ENCODE measurements around the gene TTC7B.

TTC7B gene

DNA sequence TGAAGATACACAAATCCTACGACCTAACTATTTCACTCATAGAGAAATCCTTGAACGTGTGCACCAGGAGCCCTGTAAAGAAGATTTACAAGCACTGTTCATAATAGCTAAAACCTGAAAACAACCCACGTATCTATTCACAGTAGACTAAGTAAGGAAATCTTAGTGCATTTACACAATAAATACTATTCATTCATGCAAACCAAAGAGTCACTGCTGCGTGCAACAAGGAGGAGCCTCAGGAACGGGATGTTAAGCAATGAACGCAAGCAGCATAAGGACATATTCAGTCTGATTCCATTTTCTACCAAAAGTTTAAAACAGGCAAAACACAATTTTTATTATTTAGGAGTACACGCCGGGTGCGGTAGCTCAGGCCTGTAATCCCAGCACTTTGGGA lies 176.6 kb downstream of the TTC7B start:
- no peak for DNase-seq

DNA sequence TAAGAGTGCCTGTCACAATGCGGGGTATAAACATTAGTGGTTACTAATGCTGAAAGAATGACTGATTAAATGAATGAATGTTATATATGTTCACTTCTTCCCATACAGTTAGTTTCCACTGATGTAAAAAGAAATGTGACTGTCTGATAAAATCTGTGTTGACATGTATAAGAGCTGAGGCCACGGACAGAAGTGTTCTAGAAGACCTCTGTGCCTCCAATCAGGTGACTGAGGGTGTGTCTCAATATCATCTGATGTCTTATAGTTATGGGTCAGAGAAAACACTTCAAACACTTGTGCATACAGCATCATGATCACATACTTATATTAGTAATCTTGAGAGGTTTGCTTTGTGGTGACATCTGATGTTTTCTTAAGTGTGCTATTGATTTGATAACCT lies 183.4 kb downstream of the TTC7B start:
- DNase-seq: no peak

DNA sequence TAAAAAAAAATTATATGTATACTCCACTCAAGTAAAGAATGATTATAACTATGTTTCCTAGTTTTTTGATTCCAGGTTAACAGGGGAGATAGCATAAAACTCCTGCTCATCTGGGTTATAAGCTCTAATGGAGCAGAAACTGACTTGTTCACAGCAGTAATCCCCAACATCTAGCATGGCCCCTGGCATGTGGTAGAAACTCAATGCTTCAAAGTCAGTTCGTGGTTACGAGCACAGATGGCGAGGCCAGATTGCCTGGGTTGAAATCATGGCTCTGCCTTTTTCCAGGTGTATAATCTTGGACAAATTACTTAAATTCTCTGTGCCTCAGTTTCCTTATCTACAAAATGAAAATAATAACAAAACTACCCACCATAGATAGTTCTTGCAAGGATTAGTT lies 183.8 kb downstream of the TTC7B start:
- DNase-seq: no peak

DNA sequence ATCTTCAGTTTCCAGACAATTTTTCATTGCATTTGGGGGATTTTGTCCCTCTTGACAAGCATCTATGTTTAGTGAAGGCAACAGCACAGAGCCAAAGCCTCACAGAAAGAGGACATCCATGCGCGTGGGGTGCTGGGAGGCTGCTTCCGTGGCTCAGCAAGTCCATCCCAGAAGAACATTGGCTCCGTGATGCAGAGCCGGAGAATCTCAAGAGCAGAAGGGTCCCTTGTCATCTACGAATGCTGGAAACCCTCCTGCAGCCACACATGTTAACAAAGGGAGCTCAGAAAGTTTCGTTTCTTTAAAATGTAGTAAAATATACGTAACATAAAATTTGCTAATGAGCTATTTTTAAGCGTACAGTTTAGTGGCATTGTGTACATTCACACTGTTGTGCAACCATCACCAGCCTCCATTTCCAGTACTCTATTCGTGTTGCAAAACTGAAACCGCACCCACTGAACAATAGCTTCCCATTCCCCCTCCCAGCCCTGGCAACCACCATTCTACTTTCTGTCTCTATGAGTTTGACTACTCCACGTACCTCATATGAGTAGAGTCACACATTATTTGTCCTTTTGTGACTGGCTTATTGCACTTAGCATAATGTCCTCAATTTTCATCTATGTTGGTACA lies 185.9 kb downstream of the TTC7B start:
- DNase-seq: no peak

DNA sequence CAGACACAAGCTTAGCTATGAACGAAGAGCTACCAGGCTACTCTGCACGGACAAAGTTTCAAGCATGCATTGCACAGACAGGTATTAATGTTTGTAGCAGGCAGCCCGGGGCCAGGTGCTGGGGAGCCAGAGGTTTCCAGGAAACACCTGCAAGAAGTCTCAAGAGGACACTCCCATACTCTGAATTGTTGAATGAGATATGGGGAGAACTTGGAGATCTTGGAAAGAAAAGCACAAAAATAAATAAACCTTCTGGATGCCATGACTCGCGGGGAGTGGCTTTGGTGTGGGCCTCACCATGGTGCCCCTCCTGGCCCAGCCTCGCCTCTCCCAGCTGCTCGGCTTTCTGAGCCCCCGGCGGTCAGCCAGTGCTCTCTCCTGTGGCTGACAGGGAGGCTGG lies 186.8 kb downstream of the TTC7B start:
- DNase-seq: no peak

DNA sequence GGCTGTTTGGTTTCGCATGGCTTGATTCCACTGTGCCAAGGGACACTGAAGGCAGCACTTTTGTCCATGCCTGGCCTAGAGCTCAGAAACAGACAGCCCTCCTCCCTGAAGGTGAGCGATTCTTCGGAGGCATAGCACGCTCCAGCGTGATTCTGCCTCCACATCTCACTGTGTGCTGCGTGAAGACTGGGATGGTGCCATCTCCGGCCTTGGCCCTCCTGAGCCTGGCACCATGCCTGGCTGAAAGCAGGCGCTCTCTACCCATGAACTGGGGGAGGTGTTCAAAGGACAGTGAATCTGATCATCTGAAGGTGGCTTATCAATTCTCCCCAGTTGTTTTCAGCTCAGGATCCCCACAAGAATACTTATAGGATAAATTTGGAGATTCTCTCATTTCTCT lies 187.4 kb downstream of the TTC7B start:
- no peak for DNase-seq

DNA sequence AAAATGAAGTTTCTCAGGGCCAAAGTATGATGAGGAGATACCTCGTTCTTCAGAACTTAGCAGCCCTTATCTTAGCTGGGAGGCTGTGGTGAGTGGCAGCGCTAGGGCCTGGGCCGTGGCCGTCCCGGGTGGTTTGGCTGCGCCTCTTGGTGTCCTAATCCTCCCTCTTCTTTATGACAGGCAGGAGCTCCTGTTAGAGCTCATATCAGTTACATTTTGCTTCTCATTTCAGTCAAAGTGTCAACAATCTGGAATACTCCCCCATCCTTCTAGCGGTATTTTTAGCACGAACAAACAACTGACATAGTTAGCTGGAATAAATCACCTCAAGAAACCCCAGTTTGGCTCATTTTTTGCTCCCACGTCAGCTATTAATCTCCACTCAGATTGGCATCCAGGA lies 188.8 kb downstream of the TTC7B start:
- no peak for DNase-seq

DNA sequence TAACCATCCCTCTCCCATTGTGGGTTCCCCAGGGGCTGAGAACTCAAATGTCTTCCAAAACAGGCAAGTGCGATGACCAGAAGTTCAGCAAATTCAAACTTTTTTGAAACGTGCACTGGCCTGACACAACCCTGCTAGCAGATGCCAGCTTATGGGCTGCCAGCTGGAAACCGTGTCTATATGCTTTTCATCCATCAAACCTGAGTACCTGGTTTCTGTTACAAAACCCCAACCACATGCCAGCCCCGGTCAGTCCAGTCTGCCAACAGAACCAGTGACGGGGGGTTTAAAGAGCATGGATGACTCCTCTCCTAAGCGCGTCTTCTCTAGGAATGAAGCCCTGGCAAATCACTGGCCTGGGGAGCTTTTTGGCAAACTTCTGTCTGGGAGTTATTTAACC lies 189.7 kb downstream of the TTC7B start:
- no peak for DNase-seq

DNA sequence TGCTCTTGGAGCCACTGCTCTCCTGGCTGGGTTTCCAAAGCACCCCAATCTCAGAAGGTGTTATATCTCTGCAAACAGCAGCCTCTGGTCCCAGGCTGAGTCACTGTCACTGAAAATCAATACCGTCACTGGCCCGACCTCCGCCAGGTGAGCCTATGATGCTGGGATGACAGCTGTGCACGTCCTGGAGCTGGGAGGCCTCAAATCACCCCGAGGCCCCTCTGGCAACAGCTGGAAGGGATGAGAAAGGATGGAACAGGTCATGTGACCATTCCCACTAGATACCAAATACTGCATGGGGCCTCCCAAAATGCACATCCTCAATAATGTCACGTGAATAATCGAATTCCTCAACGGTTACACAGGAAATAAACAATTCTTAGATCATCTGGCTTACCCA lies 190.8 kb downstream of the TTC7B start:
- DNase-seq: no peak

DNA sequence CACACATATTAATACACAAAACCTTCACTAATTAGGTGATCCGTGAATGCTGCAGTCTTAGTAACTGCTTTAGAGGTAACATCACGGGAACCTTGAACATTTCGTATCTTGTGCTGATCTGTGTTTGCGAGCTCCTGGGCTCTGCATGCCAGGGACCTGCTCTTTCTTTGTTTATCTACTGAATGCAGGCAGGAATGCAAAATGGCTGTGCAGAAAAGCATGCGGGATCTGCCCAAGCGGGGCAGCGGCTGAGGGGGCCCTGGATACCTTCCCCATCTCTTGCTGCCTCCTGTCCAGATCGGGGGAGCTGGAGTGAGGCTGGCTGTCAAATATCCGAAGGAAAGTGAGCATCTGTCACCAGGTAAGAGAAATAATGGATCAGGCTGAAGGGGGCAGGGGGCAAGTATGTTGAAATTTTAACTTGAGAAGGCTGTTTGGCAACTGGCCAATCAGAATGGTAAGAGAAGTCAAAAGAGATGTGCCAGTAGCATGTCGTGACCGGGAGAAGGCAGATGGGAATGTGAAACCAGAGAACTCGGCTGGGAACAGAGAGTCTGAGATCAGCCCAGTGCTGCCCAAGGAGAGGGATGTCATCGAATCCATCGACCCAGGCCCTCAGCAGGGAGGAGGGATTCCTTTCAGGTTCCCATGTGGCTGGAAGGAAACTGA lies 191.4 kb downstream of the TTC7B start:
- no peak for DNase-seq

DNA sequence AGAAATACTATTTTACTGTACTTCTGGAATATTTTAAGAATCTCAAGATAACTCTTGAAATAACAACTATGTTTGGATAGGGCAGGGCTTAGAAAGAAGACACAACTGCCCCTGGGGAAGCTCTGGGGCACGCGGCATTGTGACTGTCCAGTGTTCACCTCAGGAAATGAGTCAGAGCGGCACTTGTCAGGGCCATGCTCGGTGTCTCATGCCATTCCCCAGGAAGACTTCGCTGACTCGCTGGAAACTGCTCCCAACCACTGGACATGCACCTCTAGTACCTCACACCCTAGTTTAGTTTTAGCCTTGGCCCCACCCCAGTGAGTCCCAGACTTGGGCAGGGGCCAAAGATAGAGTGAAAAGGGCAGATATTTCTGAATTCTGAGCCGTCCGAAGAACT lies 192.0 kb downstream of the TTC7B start:
- no peak for DNase-seq

DNA sequence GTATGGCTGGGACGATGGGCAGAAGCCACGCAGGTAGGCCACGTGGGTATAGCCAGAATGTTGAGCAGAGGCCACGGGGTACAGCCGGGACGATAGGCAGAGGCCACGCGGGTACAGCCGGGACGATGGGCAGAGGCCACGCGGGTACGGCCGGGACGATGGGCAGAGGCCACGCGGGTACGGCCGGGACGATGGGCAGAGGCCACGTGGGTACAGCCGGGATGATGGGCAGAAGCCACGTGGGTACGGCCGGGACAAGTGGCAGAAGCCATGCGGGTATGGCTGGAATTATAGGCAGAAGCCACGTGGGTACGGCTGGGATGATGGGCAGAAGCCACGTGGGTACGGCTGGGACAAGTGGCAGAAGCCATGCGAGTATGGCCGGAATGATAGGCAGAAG lies 195.0 kb downstream of the TTC7B start:
- no peak for DNase-seq

DNA sequence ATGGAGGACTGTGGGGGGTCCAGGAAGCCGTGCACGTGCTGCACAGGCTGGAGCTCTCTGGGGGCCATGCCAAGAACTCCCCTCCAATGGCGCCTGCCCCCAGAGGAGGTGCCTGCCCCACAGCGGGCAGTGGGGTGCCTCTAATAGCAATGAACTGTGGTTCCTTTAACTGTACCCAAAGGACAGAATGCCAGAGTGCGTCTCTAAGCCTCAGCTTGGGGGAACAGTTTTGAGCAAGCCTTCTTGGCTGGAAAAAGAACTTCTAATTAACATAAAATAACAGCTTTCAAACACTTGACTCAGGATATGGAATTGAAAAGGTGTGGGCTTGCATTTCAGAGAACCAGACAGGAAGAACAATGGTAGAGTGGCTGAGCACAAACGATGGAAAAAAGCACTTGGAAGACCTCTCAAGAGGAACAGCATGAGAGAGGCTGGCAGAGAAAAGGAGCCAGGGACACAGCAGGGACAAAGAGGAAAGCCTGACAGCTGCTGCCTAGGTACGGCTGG lies 195.6 kb downstream of the TTC7B start:
- no peak for DNase-seq

DNA sequence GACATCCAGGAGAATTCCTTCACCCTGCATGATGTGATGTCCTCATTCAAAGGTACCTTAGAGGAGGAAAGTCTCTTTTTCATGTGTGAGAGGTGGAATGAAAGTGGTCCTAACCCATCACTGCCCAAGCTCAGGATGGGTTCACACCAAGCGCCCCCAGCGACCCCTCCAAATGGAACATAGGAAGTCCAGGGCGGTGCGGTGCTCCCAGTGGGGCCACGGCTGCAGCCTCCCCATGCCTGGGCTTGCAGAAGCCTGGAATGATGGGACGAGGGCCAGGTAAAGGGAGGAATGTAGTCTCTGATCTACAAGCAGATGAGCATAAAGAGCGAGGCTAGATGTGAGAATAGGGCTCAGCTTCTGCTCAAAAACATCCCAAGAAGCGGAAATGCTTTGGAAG lies 196.3 kb downstream of the TTC7B start:
- no peak for DNase-seq

DNA sequence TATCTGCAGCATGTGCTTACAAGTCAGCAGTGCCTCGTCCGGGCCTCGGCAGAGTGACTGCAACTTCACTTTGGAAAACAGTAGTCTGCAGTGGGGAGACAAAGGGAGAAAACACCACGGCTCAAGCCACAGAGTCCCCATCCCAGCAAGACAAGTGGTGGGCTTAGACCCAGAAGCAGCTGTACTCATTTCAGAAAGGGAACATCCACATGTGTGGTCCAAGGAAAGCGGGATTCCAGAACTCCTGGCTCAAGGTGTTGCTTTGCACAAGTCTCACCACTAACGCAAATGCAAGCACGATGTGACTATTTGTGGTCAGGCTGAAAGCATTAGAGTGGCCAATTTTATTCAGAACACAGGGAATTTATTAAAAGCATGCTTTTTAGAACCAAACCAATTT lies 198.3 kb downstream of the TTC7B start:
- no peak for DNase-seq

DNA sequence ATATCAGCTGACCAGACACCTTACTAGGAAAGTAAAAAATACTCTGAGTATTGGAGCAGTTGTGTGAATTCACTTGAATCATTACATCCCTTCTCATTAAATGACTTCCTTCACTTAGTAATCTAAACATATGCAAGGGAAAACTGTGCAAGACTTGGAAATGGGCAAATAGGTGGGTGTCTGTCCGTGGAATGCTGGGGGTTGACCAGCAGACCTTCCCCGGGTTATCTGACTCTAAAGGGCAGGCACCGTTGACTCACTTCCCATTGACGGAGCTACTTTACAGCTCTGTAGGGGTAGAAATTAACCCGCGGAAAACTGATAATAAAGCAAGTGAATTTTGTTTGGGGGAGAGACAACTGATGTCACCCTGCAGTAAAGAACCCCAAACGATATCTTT lies 199.3 kb downstream of the TTC7B start:
- DNase-seq: no peak

DNA sequence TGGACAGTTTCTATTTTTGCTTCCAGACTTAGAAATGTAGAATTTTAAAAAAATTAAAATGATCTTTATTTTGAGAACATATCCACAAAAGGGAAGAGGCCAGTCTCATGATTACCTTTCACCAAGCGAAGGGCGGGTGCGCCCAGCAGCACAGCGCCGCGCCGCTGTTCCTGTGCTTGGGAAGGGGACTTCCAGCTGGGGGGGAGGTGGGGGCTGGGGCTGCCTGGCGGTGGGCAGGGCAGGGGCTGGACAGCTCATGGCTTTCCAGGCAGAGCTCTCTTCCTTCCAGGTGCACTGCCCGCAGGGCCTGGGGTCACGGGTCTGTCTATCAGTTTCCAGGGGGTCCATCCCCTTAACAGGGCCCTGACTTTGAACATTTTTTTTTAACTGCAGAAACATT lies 199.9 kb downstream of the TTC7B start:
- no peak for DNase-seq

DNA sequence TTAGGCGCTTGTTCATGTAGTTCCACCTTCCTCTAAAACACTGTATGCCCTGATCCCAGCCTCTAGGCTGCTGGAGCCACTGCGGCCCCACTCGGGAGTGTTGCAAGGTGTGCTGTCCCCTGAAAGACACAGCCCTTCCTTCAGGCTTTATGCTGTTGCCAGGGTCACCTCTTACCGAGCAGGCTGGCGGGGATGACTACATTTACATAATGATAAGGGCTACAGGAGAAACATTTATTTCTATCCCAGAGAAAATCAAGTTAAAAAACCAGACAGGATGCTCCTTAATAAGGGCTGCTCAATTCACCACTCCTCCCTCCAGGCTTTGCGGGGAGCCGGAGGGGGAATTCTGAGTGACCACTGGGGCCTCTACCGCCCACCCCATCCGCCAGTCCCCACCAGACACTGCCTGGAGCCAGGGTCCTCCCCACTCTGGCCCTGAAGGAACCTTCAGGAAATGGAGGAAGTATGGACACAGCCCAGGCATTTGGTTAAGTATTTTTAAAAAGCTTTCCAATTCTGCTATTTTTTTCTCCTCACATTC lies 200.6 kb downstream of the TTC7B start:
- no peak for DNase-seq

DNA sequence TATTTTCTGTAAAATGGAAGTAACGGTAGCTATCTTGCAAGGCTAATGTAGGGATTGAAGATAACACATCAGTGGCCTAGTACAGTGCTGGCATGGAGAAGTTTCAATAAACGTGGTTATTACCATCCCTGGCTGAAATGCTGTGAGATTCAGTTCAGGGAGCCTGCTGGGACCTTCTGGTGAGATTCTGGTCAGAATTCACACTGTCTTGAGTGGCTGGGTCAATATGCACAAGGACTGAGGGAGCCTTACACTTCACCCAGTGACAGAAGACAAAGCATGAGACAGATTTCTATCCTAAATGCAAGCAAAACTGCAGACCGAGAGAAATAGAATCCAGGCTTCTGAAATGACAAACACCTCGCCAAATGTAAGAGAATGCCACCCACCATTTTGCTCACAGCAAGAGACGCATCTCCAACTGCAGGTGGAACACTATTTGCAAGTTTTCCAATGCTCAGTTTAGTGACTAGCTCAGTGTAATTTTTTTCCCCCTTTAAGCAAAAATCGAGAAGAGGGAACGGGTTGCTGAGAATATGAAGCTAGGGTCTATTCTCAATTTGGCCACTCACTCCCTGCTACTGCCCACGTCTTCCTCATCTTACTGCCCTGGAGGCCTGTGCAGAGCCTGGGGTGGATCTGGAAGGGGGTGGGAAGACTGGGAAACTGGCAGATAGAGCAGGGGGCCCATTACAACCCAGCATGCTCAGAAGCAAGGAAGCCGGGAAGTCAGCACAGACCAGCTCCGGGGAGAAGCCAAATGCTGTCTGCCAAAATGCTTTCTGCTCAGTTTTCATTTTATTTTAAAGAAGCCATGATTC lies 201.3 kb downstream of the TTC7B start:
- no peak for DNase-seq

DNA sequence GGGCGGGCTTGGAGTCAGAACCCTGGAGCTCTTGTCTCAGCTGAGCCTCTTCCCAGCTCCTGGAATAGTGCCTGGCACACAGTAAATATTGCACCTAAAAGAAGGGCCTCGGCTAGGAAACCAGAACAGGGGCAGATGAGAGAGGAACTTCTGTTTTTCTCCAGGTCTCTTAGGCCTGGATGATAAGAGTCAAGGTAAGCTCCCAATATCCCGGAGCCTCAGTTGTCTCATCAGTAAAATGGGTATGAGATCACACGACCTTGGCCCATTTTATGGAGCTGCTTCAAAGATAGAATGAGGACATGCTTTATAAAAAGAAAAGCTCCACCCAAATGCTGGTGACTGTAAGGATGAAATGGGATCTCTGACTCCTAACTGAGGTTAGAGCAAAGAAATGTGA lies 202.2 kb downstream of the TTC7B start:
- DNase-seq: no peak

DNA sequence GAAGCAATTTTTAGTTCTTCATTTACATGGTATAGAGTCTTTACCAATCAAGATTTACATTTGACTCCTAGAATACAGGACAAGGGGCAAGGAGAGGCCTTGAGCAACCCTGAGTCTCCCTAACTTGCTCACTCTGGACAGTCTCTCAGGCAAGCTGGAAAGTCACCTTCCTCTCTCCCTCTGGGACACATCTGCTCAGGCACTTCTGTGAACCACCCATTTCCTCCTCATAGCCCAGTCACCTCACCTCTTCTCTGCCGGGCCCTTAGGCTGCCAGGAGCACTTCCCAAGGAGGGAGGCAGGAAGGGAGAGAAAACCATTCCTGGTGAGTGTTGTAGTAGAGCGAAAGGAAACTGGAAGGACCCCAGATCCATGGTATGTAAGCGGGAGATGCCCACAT lies 202.8 kb downstream of the TTC7B start:
- no peak for DNase-seq

DNA sequence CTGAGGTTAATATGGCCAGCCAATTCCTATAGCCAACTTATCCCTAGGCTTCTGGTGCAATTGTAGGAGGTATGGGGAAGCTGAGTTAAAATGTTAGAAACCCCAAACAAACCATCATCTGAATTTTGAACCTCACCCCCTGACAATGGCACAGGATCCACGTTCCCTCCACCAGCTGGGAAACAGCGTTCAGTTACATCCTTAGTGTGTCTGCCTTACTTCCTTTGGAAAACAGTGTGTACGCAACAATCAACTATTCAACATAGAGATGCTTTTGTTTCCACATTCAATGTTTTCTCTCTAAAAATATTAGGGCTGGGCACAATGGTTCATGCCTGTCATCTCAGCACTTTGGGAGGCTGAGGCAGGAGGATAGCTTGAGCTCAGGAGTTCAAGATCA lies 203.4 kb downstream of the TTC7B start:
- no peak for DNase-seq

DNA sequence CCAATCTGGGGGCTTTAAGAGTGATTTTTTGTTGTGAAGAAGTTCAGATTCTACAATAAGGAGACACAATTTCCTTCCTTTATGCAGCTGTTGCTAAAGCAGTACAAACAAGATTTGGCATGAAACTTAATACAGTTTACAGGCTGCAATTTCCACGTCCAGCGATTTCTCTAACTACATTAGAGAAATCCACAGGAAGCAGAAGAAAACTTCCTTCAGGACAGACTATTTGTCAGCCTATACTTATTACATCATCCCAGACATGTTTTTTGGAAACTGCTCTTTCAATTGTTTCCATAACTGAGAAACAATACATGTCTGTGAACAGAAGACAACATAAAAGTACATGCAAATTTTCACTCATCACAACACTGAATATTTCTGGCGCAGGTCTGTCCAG lies 204.3 kb downstream of the TTC7B start:
- DNase-seq: no peak

DNA sequence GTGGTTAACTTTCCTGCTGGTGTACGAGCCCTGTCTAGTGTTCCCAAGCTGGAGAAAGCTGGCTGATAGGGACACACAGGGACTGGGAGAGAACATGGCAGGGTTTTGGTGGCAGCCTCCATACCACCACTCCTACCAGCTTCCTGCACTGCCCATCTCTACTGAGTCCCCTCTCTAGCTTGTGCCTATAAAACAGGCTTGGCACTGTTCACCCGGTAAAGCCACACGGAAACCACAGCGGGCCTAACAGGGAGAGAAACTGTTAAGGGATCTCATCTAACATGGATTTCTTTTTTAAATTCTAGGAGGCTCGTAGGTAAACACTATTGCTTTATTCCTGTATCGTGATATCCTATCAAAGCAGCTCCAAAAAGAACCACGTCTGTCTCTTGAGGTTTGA lies 204.7 kb downstream of the TTC7B start:
- no peak for DNase-seq

Measured in NCI-H1417 treated with DMSO at 0.1 percent for 48 hours (cell line).